HEK293 (cell line): Measurements from ENCODE around the gene NECAB3.

ENCODE experiments used
- BCL11B ChIP-seq: fragments of 450-650 bp; formaldehyde crosslinking; IDR thresholded peaks from 2 replicates; pipeline ENCODE4 v1.5.1; 2016; ENCODE audit warnings: low read depth, missing biosample characterization, missing genetic modification characterization
- KLF7 ChIP-seq: fragments of 450-650 bp; formaldehyde crosslinking; IDR thresholded peaks from 2 replicates; pipeline ENCODE4 v1.5.1; 2016; ENCODE audit warnings: missing biosample characterization, missing genetic modification characterization, borderline replicate concordance
- TRIM28 ChIP-seq: IDR thresholded peaks from 2 replicates; pipeline ENCODE4 v1.6.1; 2011; ENCODE audit warnings: low read length, control low read depth, borderline replicate concordance
- ZBTB1 ChIP-seq: fragments of 450-650 bp; formaldehyde crosslinking; IDR thresholded peaks from 2 replicates; pipeline ENCODE4 v1.5.1; 2016; ENCODE audit warnings: missing biosample characterization, missing genetic modification characterization
- ZNF274 ChIP-seq, 2 experiments: fragments of 200-500 bp in 1 of 2; fragments of 450-650 bp in 1 of 2; sonication (Bioruptor generic) in 1 of 2; formaldehyde crosslinking in 1 of 2; IDR thresholded peaks; 2 replicates each; pipeline versions ENCODE4 v1.5.1 to v1.6.1; 2014 to 2016; ENCODE audit warnings: borderline replicate concordance in 1 of 2, inconsistent platforms in 1 of 2, low read length in 1 of 2, missing biosample characterization in 1 of 2, missing genetic modification characterization in 1 of 2
- ZNF354C ChIP-seq: fragments of 450-650 bp; formaldehyde crosslinking; IDR thresholded peaks from 2 replicates; pipeline ENCODE4 v1.5.1; 2016; ENCODE audit warnings: missing biosample characterization, missing genetic modification characterization, low read depth, borderline replicate concordance
- ZNF707 ChIP-seq: fragments of 450-650 bp; formaldehyde crosslinking; IDR thresholded peaks from 2 replicates; pipeline ENCODE4 v1.5.1; 2016; ENCODE audit warnings: missing biosample characterization, missing genetic modification characterization
- TF ChIP-seq, protein P1 (sequence below): fragments of 450-650 bp; formaldehyde crosslinking; IDR thresholded peaks from 2 replicates; pipeline ENCODE4 v1.5.1; 2016; ENCODE audit warnings: missing biosample characterization, missing genetic modification characterization

DNA sequence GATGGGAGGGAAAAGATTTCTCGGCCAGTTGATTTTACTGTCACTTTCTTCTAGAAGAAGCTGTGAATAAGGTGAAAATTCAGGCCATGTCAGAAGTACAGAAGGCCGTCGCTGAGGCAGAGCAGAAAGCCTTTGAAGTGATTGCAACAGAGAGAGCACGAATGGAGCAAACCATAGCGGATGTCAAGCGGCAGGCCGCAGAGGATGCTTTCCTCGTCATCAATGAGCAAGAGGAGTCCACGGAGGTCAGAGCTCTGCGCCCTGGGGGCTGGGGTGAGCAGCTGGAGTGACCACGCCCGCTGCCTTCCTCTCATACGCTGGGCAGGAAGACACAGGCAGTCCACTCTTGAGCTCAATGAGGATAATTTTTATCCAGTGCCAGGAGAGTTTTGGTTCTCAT lies 33.9 kb downstream of the NECAB3 start:
- TF ChIP-seq, protein P1, sequence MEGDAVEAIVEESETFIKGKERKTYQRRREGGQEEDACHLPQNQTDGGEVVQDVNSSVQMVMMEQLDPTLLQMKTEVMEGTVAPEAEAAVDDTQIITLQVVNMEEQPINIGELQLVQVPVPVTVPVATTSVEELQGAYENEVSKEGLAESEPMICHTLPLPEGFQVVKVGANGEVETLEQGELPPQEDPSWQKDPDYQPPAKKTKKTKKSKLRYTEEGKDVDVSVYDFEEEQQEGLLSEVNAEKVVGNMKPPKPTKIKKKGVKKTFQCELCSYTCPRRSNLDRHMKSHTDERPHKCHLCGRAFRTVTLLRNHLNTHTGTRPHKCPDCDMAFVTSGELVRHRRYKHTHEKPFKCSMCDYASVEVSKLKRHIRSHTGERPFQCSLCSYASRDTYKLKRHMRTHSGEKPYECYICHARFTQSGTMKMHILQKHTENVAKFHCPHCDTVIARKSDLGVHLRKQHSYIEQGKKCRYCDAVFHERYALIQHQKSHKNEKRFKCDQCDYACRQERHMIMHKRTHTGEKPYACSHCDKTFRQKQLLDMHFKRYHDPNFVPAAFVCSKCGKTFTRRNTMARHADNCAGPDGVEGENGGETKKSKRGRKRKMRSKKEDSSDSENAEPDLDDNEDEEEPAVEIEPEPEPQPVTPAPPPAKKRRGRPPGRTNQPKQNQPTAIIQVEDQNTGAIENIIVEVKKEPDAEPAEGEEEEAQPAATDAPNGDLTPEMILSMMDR = no peak
- TF ChIP-seq ZNF354C (tag by site-specific recombination) (no peak), ZNF274 (IDR thresholded peaks at IDR 0.05; ENCODE audit: low read length) (no peak), ZNF274 (tag by site-specific recombination; IDR thresholded peaks at IDR 0.05; ENCODE audit: borderline replicate concordance) (no peak), ZNF707 (tag by site-specific recombination) (no peak), ZBTB1 (tag by site-specific recombination) (no peak), BCL11B (tag by site-specific recombination) (no peak), TRIM28 (no peak), KLF7 (no peak)
